Endothelial cell (in vitro differentiated cells): ENCODE results near the gene CHST11. TPM values are rescaled to one million over a fixed set of nuclear protein-coding genes. Genes with fewer than 3 reads are reported as not detected.

ENCODE experiments used
- DNase-seq: peaks from one replicate; pipeline ENCODE4 v3.0.0; 2021; ENCODE audit warnings: low spot score
- H3K27ac Mint-ChIP-seq: one replicate; pipeline ENCODE4 v1.8.0; 2021; ENCODE audit warnings: mixed read lengths, inconsistent platforms; ENCODE audit not compliant: unreplicated experiment
- H3K27me3 Mint-ChIP-seq: one replicate; pipeline ENCODE4 v1.8.0; 2021; ENCODE audit warnings: mild to moderate bottlenecking, moderate library complexity, mixed read lengths, inconsistent platforms; ENCODE audit not compliant: unreplicated experiment
- H3K36me3 Mint-ChIP-seq: one replicate; pipeline ENCODE4 v1.8.0; 2021; ENCODE audit warnings: mild to moderate bottlenecking, low read depth, mixed read lengths, inconsistent platforms; ENCODE audit not compliant: unreplicated experiment
- H3K4me1 Mint-ChIP-seq: one replicate; pipeline ENCODE4 v1.8.0; 2021; ENCODE audit warnings: mild to moderate bottlenecking, mixed read lengths, inconsistent platforms; ENCODE audit not compliant: unreplicated experiment
- H3K4me3 Mint-ChIP-seq: one replicate; pipeline ENCODE4 v1.8.0; 2021; ENCODE audit warnings: mild to moderate bottlenecking, mixed read lengths, inconsistent platforms; ENCODE audit not compliant: unreplicated experiment
- H3K9me3 Mint-ChIP-seq: one replicate; pipeline ENCODE4 v1.8.0; 2021; ENCODE audit warnings: mixed read lengths, inconsistent platforms; ENCODE audit not compliant: unreplicated experiment
- total RNA-seq: library from RNA; stranded (reverse); fragmentation: NEBNext Ultra II Directional; extraction: Animal tissue kit (Norgen Biotek cat#: 25700); gene quantifications from one replicate; pipeline ENCODE4 v1.2.1, GENCODE V29; 2021; ENCODE audit not compliant: unreplicated experiment
- TF ChIP-seq, protein P1 (sequence below): fragments of 200-600 bp; sonication (generic); IDR thresholded peaks from one replicate; pipeline ENCODE4 v1.5.0; 2021; ENCODE audit warnings: antibody characterized with exemption; ENCODE audit not compliant: unreplicated experiment

Gene CHST11
- total RNA-seq, 1 donor from 2014 or later, result 11.8 TPM

GRCh38 chr12:104435175-104435574, 21.6 kb upstream of the CHST11 start:
- H3K36me3 Mint-ChIP-seq, result no peaks in the 10 kb centered on the region
- H3K27ac Mint-ChIP-seq, result no peak overlapping the region
- TF ChIP-seq, protein P1, sequence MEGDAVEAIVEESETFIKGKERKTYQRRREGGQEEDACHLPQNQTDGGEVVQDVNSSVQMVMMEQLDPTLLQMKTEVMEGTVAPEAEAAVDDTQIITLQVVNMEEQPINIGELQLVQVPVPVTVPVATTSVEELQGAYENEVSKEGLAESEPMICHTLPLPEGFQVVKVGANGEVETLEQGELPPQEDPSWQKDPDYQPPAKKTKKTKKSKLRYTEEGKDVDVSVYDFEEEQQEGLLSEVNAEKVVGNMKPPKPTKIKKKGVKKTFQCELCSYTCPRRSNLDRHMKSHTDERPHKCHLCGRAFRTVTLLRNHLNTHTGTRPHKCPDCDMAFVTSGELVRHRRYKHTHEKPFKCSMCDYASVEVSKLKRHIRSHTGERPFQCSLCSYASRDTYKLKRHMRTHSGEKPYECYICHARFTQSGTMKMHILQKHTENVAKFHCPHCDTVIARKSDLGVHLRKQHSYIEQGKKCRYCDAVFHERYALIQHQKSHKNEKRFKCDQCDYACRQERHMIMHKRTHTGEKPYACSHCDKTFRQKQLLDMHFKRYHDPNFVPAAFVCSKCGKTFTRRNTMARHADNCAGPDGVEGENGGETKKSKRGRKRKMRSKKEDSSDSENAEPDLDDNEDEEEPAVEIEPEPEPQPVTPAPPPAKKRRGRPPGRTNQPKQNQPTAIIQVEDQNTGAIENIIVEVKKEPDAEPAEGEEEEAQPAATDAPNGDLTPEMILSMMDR, result no peak
- H3K4me3 Mint-ChIP-seq, result no peak overlapping the region
- DNase-seq, result no peak
- no peaks in the 10 kb centered on the region for H3K9me3 Mint-ChIP-seq
- H3K4me1 Mint-ChIP-seq, result no peaks in the 10 kb centered on the region
- peaks cover 2% of the 10 kb centered on the region for H3K27me3 Mint-ChIP-seq

- Mint-ChIP-seq H3K4me3 (no peak overlapping the region), H3K4me1 (no peaks in the 10 kb centered on the region), H3K36me3 (no peaks in the 10 kb centered on the region), H3K27me3 (peaks cover 2% of the 10 kb centered on the region), H3K27ac (no peak overlapping the region), H3K9me3 (no peaks in the 10 kb centered on the region)
- DNase-seq, result no peak
- TF ChIP-seq, protein P1, result no peak
Observed at GRCh38 chr12:104435765-104436164, 21.0 kb upstream of the CHST11 start.

GRCh38 chr12:104436790-104437189, 20.0 kb upstream of the CHST11 start:
- Mint-ChIP-seq H3K4me1 (no peaks in the 10 kb centered on the region), H3K4me3 (no peak overlapping the region), H3K27ac (no peak overlapping the region), H3K9me3 (no peaks in the 10 kb centered on the region), H3K36me3 (no peaks in the 10 kb centered on the region), H3K27me3 (no peaks in the 10 kb centered on the region)
- no peak for DNase-seq
- TF ChIP-seq, protein P1, result no peak

GRCh38 chr12:104438134-104438533, 18.6 kb upstream of the CHST11 start:
- TF ChIP-seq, protein P1, result no peak
- Mint-ChIP-seq H3K36me3 (no peaks in the 10 kb centered on the region), H3K27ac (no peak overlapping the region), H3K27me3 (no peaks in the 10 kb centered on the region), H3K4me3 (no peak overlapping the region), H3K4me1 (no peaks in the 10 kb centered on the region), H3K9me3 (no peaks in the 10 kb centered on the region)
- no peak for DNase-seq

GRCh38 chr12:104439137-104439536, 17.6 kb upstream of the CHST11 start:
- no peaks in the 10 kb centered on the region for H3K27me3 Mint-ChIP-seq
- no peak for DNase-seq
- H3K9me3 Mint-ChIP-seq, result no peaks in the 10 kb centered on the region
- no peaks in the 10 kb centered on the region for H3K4me1 Mint-ChIP-seq
- TF ChIP-seq, protein P1, result no peak
- H3K36me3 Mint-ChIP-seq, result no peaks in the 10 kb centered on the region
- no peak overlapping the region for H3K4me3 Mint-ChIP-seq
- H3K27ac Mint-ChIP-seq, result no peak overlapping the region
